B cell (primary cell): ENCODE results near the gene DNAJA3. TPM values are rescaled to one million over a fixed set of nuclear protein-coding genes. Genes with fewer than 3 reads are reported as not detected.

Source experiments
- ATAC-seq: fragments of 200-7000 bp; cut with Tn5 transposase; one replicate; pipeline ENCODE4 v1.10.0; 2021; ENCODE audit warnings: low read depth, mild to moderate bottlenecking, moderate number of reproducible peaks, moderate library complexity
- CTCF ChIA-PET: fragments of 350-600 bp; sonication (Branson Sonifier 250); formaldehyde crosslinking; loops from one replicate; lab custom pipeline; 2021; ENCODE audit warnings: antibody characterized with exemption, inconsistent platforms; lab: Charles Lee
- POLR2A ChIA-PET: fragments of 350-600 bp; sonication (Branson Sonifier 250); formaldehyde crosslinking; loops from one replicate; lab custom pipeline; 2021; ENCODE audit warnings: antibody characterized with exemption; lab: Charles Lee
- DNase-seq: peaks from one replicate; pipeline ENCODE4 v3.0.0; 2013
- H2AFZ ChIP-seq: 2 replicates; pipeline ENCODE4 v1.6.1; 2012; ENCODE audit warnings: mild to moderate bottlenecking, low read depth, low read length; ENCODE audit not compliant: insufficient read depth, poor library complexity, severe bottlenecking
- H3K27ac ChIP-seq, 2 donors: 1 replicate in 1 of 2; 2 replicates in 1 of 2; pipeline ENCODE4 v1.5.1; 2012 to 2013; ENCODE audit warnings: low read length in 2 of 2, mild to moderate bottlenecking in 2 of 2, moderate library complexity in 1 of 2
- H3K27me3 ChIP-seq, 4 experiments: fragments of 200-600 bp in 1 of 4; sonication (generic) in 1 of 4; replicated peaks in 1 of 4; 1 replicate in 2 of 4; 2 replicates in 2 of 4; pipeline versions ENCODE4 v1.6.1 to v1.7.0; 2013 to 2016; ENCODE audit warnings: low read length in 3 of 4, mild to moderate bottlenecking in 2 of 4, mixed read lengths in 1 of 4, moderate library complexity in 1 of 4; ENCODE audit not compliant: insufficient read depth in 4 of 4, control insufficient read depth in 3 of 4; ENCODE audit errors: control extremely low read depth in 1 of 4
- H3K36me3 ChIP-seq, 2 experiments: replicated peaks in 1 of 2; 1 replicate in 1 of 2; 2 replicates in 1 of 2; pipeline versions ENCODE4 v1.6.1 to v1.7.1; 2013; ENCODE audit warnings: low read length in 1 of 2; ENCODE audit not compliant: insufficient read depth in 2 of 2, control insufficient read depth in 1 of 2; ENCODE audit errors: control extremely low read depth in 1 of 2, extremely low read depth in 1 of 2
- H3K4me1 ChIP-seq, 2 donors: fragments of 200-600 bp in 1 of 2; sonication (generic) in 1 of 2; 1 replicate in 1 of 2; 2 replicates in 1 of 2; pipeline versions ENCODE4 v1.5.1 to v1.6.1; 2013 to 2017; ENCODE audit warnings: low read length in 2 of 2; ENCODE audit not compliant: control insufficient read depth in 2 of 2, insufficient read depth in 2 of 2
- H3K4me2 ChIP-seq: replicated peaks from 2 replicates; pipeline ENCODE3; 2012; ENCODE audit warnings: mild to moderate bottlenecking, low read depth, low read length; ENCODE audit not compliant: poor library complexity, severe bottlenecking
- H3K4me3 ChIP-seq, 5 experiments: fragments of 200-600 bp in 1 of 5; sonication (generic) in 1 of 5; 1 replicate in 3 of 5; 2 replicates in 2 of 5; pipeline versions ENCODE4 v1.5.1 to v1.7.0; 2011 to 2016; ENCODE audit warnings: low read length in 4 of 5, mild to moderate bottlenecking in 4 of 5, low read depth in 2 of 5, control low read depth in 1 of 5, moderate library complexity in 1 of 5; ENCODE audit not compliant: insufficient read depth in 1 of 5; ENCODE audit errors: control extremely low read depth in 1 of 5, extremely low read depth in 1 of 5
- H3K79me2 ChIP-seq: fragments of 200-600 bp; sonication (generic); one replicate; pipeline ENCODE4 v1.6.0; 2016; ENCODE audit warnings: low read length; ENCODE audit not compliant: control insufficient read depth, insufficient read depth
- H3K9ac ChIP-seq: fragments of 200-600 bp; sonication (generic); 2 replicates; pipeline ENCODE4 v1.6.1; 2017; ENCODE audit warnings: mild to moderate bottlenecking, low read length, moderate library complexity
- H3K9me3 ChIP-seq, 3 donors: one replicate each; pipeline versions ENCODE4 v1.6.1 to v1.7.1; 2013; ENCODE audit warnings: low read length in 2 of 3; ENCODE audit not compliant: control insufficient read depth in 2 of 3, insufficient read depth in 1 of 3; ENCODE audit errors: control extremely low read depth in 1 of 3
- H4K20me1 ChIP-seq: 2 replicates; pipeline ENCODE4 v1.6.0; 2012; ENCODE audit warnings: mild to moderate bottlenecking, low read length; ENCODE audit not compliant: insufficient read depth, control insufficient read depth, poor library complexity, severe bottlenecking
- H3K27ac Mint-ChIP-seq: one replicate; pipeline ENCODE4 v1.8.0; 2021; ENCODE audit warnings: mixed read lengths
- H3K27me3 Mint-ChIP-seq: one replicate; pipeline ENCODE4 v1.8.0; 2021; ENCODE audit warnings: mixed read lengths
- H3K4me1 Mint-ChIP-seq: one replicate; pipeline ENCODE4 v1.8.0; 2021; ENCODE audit warnings: mixed read lengths
- H3K4me3 Mint-ChIP-seq: one replicate; pipeline ENCODE4 v1.8.0; 2021; ENCODE audit warnings: mixed read lengths
- H3K9me3 Mint-ChIP-seq: one replicate; pipeline ENCODE4 v1.8.0; 2022; ENCODE audit warnings: mixed read lengths; ENCODE audit not compliant: insufficient read depth
- EZH2 ChIP-seq: IDR thresholded peaks from 2 replicates; pipeline ENCODE4 v1.6.1; 2012; ENCODE audit warnings: borderline replicate concordance, low read depth, mild to moderate bottlenecking, moderate library complexity, low read length; ENCODE audit not compliant: insufficient read depth, poor library complexity, severe bottlenecking
- WGBS: methylation state at CpG from one replicate; pipeline ENCODE4 v1.1.5; 2013; ENCODE audit warnings: missing lambda C conversion rate; ENCODE audit not compliant: insufficient coverage; 5-methylcytosine and 5-hydroxymethylcytosine counted together
- intact Hi-C: fragments of 100-400 bp; cut with micrococcal nuclease; formaldehyde crosslinking; loops from one replicate; pipeline ENCODE4 v1.10.0; 2022
- polyA plus RNA-seq: library from polyadenylated mRNA; depleted of rRNA; stranded (reverse); fragments of >200 nt; gene quantifications from 2 replicates; pipeline ENCODE4 v1.2.3, GENCODE V29; 2012
- total RNA-seq, 2 donors: library from RNA; stranded (reverse); fragments of 120-200 nt in 1 of 2; gene quantifications; 1 replicate in 1 of 2; 2 replicates in 1 of 2; pipeline versions ENCODE4 v1.2.3 to v1.2.4, GENCODE V29; 2013 to 2022
- TF ChIP-seq, protein P1 (sequence below): fragments of 200-600 bp; IDR thresholded peaks from one replicate; pipeline ENCODE4 v1.8.0; 2022; ENCODE audit warnings: antibody characterized with exemption, mild to moderate bottlenecking

The DNAJA3 gene
- total and polyA plus RNA-seq, 2 donors (not counting 1 experiment from before 2014, with no cell fraction given): 59.3 to 67.7 TPM

DNA sequence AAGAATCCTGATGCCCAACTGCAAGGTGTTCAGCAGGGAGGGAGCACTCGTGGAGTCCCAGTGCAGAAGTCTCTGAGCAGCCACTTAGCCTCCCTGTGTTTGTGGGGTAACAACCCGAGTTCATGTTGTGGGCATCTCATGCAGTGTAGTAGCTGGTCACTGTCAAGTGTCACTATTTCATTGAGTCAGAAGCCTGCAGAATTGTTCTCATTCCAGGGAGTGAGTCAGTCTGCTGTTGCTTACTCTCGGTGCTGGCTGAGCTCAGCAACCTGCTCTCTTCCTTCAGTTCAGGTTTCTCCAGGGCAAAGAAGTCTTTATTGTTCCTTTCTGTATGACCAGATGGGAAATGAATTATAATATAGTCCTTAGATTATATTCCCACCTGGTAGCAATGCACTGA, 74.6 kb downstream of the DNAJA3 start:
- no peak overlapping the region for H3K9ac ChIP-seq
- CTCF ChIA-PET: interaction anchor here (0.6 to 2.8 kb wide), 6 partner anchors 9 to 560 kb away, joined by 3 to 14 read pairs (median 4); partner anchors contain the start of gene HMOX2

DNA sequence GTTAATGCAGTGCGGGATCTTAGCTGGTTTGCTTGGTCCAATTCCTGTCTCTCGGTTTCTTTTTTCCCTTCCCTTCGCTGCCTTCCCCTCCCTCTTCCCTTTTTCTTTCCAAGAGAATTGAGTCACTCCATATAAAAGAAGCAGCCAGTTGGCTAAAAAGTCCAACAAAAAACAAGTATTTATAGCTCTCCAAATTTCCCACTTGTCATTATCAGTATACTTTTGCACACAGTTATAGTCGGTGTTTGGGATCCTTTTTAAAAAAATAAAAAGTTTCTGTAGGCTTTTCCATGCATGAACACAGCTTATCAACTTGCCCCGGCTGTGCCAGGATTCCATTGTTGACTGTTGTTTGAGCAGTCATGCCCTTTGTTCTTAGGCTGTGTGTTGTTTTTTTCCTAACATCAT, 75.4 kb downstream of the DNAJA3 start:
- Histone ChIP-seq H3K27me3 (no peaks in the 10 kb centered on the region), H3K27ac (no peak overlapping the region), H3K4me2 (no peak overlapping the region), H3K9ac (no peak overlapping the region), H4K20me1 (no peaks in the 10 kb centered on the region), H3K36me3 (peaks cover 1 to 17% of the 10 kb centered on the region in 2 experiments), H3K9me3 (no peaks in the 10 kb centered on the region), H3K4me1 (peaks cover 29 to 37% of the 10 kb centered on the region in 2 donors), H2AFZ (no peak overlapping the region), H3K79me2 (peaks cover 74% of the 10 kb centered on the region), H3K4me3 (no peak overlapping the region)
- no peak for TF ChIP-seq EZH2
- TF ChIP-seq, protein P1, sequence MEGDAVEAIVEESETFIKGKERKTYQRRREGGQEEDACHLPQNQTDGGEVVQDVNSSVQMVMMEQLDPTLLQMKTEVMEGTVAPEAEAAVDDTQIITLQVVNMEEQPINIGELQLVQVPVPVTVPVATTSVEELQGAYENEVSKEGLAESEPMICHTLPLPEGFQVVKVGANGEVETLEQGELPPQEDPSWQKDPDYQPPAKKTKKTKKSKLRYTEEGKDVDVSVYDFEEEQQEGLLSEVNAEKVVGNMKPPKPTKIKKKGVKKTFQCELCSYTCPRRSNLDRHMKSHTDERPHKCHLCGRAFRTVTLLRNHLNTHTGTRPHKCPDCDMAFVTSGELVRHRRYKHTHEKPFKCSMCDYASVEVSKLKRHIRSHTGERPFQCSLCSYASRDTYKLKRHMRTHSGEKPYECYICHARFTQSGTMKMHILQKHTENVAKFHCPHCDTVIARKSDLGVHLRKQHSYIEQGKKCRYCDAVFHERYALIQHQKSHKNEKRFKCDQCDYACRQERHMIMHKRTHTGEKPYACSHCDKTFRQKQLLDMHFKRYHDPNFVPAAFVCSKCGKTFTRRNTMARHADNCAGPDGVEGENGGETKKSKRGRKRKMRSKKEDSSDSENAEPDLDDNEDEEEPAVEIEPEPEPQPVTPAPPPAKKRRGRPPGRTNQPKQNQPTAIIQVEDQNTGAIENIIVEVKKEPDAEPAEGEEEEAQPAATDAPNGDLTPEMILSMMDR: no peak
- H3K4me1 Mint-ChIP-seq: peaks cover 42% of the 10 kb centered on the region
- H3K9me3 Mint-ChIP-seq: no peaks in the 10 kb centered on the region
- ATAC-seq (no peak), DNase-seq (no peak)
- 96% methylated on average over 3 of the region's 5 CpGs for WGBS
- ChIA-PET CTCF (interaction anchor here (0.8 to 2.8 kb wide), 6 partner anchors 12 to 123 kb away, joined by 3 to 14 read pairs (median 4); partner anchors contain the start of genes HMOX2 and MGRN1), POLR2A (no interaction called here)
- intact Hi-C loops: no loop called here
- no peak overlapping the region for H3K27ac Mint-ChIP-seq
- no peak overlapping the region for H3K4me3 Mint-ChIP-seq
- H3K27me3 Mint-ChIP-seq: no peaks in the 10 kb centered on the region

More for the DNA sequence above, 74.6 kb downstream of the DNAJA3 start:
- Histone ChIP-seq H3K27ac (no peak overlapping the region), H3K27me3 (no peaks in the 10 kb centered on the region), H3K4me3 (no peak overlapping the region), H3K9me3 (no peaks in the 10 kb centered on the region), H4K20me1 (peaks cover 6% of the 10 kb centered on the region), H3K36me3 (peaks cover 1 to 17% of the 10 kb centered on the region in 2 experiments), H3K79me2 (peaks cover 82% of the 10 kb centered on the region), H2AFZ (no peak overlapping the region), H3K4me2 (no peak overlapping the region), H3K4me1 (peaks cover 22 to 29% of the 10 kb centered on the region in 2 donors)
- POLR2A ChIA-PET: no interaction called here
- 100% methylated on average over 2 of the region's 3 CpGs for WGBS
- no peaks in the 10 kb centered on the region for H3K9me3 Mint-ChIP-seq
- no peak for ATAC-seq
- no peak overlapping the region for H3K27ac Mint-ChIP-seq
- intact Hi-C loops: no loop called here
- no peak for DNase-seq
- TF ChIP-seq, protein P1: no peak
- TF ChIP-seq EZH2: no peak
- peaks cover 34% of the 10 kb centered on the region for H3K4me1 Mint-ChIP-seq
- no peak overlapping the region for H3K4me3 Mint-ChIP-seq
- H3K27me3 Mint-ChIP-seq: no peaks in the 10 kb centered on the region
